ENCODE data around the gene SLC5A6.

Gene SLC5A6

GRCh38 chr2:27209621-27210401 lies 2.3 kb downstream of the SLC5A6 start:
- POLR2A ChIA-PET: no interaction called here
- H3K36me3 ChIP-seq (ENCODE audit: control insufficient read depth in 2 of 2, insufficient read depth in 1 of 2, low read length in 2 of 2): peaks cover 6 to 65% of the 10 kb centered on the region in 2 experiments; a peak in 2 of 3 replicates
- H3K4me1 ChIP-seq (ENCODE audit: control insufficient read depth, insufficient read depth, low read length): 0 out of 2 replicates have a peak, but pooled peaks cover 2% of the 10 kb centered on the region
- no peak overlapping the region for H3K27ac ChIP-seq (ENCODE audit: extremely low read depth, low read depth, low read length)
- CTCF ChIA-PET: interaction anchor here (0.9 kb wide), 1 partner anchor 10 kb away, joined by 4 read pairs; no protein-coding TSS in a partner anchor
- H3K4me3 ChIP-seq (ENCODE audit: low read depth, low read length): no peak overlapping the region
- no peaks in the 10 kb centered on the region for H3K9me3 ChIP-seq (ENCODE audit: control insufficient read depth, insufficient read depth, low read depth, low read length)
- TF ChIP-seq ZNF585B (tag by site-specific recombination; IDR thresholded peaks at IDR 0.05) (no peak), GLIS1 (tag by site-specific recombination; IDR thresholded peaks at IDR 0.05) (peak; percentile 45; the same call in 1 of the 2 replicates)

DNA sequence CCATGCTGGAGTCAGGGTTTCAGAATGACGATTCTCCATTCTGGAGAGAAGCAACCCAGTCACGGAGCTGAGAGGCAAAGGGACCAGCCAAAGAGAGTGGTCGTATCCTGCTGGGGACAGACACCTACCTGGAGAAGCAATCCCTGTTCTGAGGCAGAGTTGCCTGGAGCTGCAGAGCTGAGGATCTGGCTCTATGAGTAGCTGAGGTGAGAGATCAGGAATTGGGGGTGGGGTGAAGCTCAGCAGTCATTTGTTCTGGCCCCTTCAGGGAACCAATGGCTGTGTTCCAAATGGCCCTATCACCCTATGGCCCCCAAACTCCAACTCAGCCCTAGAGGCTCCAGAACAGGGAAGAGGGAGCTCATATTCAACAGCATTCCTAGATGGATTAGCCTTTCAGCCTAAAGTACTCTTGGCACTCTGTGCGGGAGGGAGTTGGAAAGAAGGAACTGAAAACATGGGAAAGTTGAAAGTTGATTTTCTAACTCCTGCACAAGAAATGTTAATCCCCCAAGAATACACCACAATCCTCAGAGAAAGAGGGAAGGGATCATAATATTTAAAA lies 3.5 kb downstream of the SLC5A6 start:
- CTCF ChIA-PET: no interaction called here
- Histone ChIP-seq H3K4me1 (ENCODE audit: control insufficient read depth, insufficient read depth, low read length) (0 out of 2 replicates have a peak, but pooled peaks cover 2% of the 10 kb centered on the region), H3K36me3 (ENCODE audit: control insufficient read depth in 2 of 2, insufficient read depth in 1 of 2, low read length in 2 of 2) (peaks cover under 1 to 68% of the 10 kb centered on the region in 2 experiments; a peak in 1 of 3 replicates), H3K27ac (ENCODE audit: extremely low read depth, low read depth, low read length) (no peak overlapping the region), H3K9me3 (ENCODE audit: control insufficient read depth, insufficient read depth, low read depth, low read length) (no peaks in the 10 kb centered on the region), H3K4me3 (ENCODE audit: low read depth, low read length) (no peak overlapping the region)
- no peak for TF ChIP-seq ZXDB (tag by site-specific recombination; IDR thresholded peaks at IDR 0.05)
- no peak for TF ChIP-seq ZBTB10 (tag by site-specific recombination; IDR thresholded peaks at IDR 0.05)
- no peak for TF ChIP-seq ZNF37A (tag by site-specific recombination; IDR thresholded peaks at IDR 0.05)
- TF ChIP-seq ZNF121 (tag by site-specific recombination; IDR thresholded peaks at IDR 0.05): no peak
- no peak for TF ChIP-seq ZNF157 (tag by site-specific recombination; IDR thresholded peaks at IDR 0.05)
- no peak for TF ChIP-seq SP7 (tag by site-specific recombination; IDR thresholded peaks at IDR 0.05)
- TF ChIP-seq ZFP41 (tag by site-specific recombination; IDR thresholded peaks at IDR 0.05; ENCODE audit: borderline replicate concordance): no peak
- TF ChIP-seq ZNF140 (tag by site-specific recombination; IDR thresholded peaks at IDR 0.05): no peak
- TF ChIP-seq ZNF114 (tag by site-specific recombination; IDR thresholded peaks at IDR 0.05): no peak
- no peak for TF ChIP-seq KLF8 (tag by site-specific recombination; IDR thresholded peaks at IDR 0.05)
- TF ChIP-seq, protein P1, sequence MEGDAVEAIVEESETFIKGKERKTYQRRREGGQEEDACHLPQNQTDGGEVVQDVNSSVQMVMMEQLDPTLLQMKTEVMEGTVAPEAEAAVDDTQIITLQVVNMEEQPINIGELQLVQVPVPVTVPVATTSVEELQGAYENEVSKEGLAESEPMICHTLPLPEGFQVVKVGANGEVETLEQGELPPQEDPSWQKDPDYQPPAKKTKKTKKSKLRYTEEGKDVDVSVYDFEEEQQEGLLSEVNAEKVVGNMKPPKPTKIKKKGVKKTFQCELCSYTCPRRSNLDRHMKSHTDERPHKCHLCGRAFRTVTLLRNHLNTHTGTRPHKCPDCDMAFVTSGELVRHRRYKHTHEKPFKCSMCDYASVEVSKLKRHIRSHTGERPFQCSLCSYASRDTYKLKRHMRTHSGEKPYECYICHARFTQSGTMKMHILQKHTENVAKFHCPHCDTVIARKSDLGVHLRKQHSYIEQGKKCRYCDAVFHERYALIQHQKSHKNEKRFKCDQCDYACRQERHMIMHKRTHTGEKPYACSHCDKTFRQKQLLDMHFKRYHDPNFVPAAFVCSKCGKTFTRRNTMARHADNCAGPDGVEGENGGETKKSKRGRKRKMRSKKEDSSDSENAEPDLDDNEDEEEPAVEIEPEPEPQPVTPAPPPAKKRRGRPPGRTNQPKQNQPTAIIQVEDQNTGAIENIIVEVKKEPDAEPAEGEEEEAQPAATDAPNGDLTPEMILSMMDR (tag by site-specific recombination; IDR thresholded peaks at IDR 0.05): no peak
- TF ChIP-seq RBAK (tag by site-specific recombination; IDR thresholded peaks at IDR 0.05): no peak
- no peak for TF ChIP-seq HIC1 (tag by site-specific recombination; IDR thresholded peaks at IDR 0.05)
- no peak for TF ChIP-seq ZNF239 (tag by site-specific recombination; IDR thresholded peaks at IDR 0.05)
- no peak for TF ChIP-seq ZNF768 (tag by site-specific recombination; IDR thresholded peaks at IDR 0.05)
- POLR2A ChIA-PET: no interaction called here
